ENCODE results near the gene LRRD1. TPM values are rescaled to one million over a fixed set of nuclear protein-coding genes. Genes with fewer than 3 reads are reported as not detected.

LRRD1 gene
- total RNA-seq, 1 experiment from 2014 or later = not detected

- Mint-ChIP-seq H3K4me3 (no peak overlapping the region), H3K4me1 (no peaks in the 10 kb centered on the region), H3K36me3 (ENCODE audit: insufficient read depth in 1 of 3, low read depth in 3 of 3) (peaks cover 47 to 79% (median 70%) of the 10 kb centered on the region in 3 experiments; a peak in 6 of 7 replicates), H3K27ac (no peak overlapping the region), H3K9me3 (no peaks in the 10 kb centered on the region), H3K27me3 (ENCODE audit: low read depth) (no peaks in the 10 kb centered on the region)
- H3K27ac ChIP-seq (ENCODE audit: insufficient read length, low read depth, low read length) = no peak overlapping the region
- no peak overlapping the region for H4K5ac ChIP-seq (ENCODE audit: insufficient read length, low read depth, low read length)
- no peak overlapping the region for H3K4ac ChIP-seq (ENCODE audit: low read depth, low read length)
- H4K20me1 ChIP-seq (ENCODE audit: control insufficient read depth, insufficient read depth, insufficient read length) = no peaks in the 10 kb centered on the region
- no peak overlapping the region for H2BK15ac ChIP-seq (ENCODE audit: low read depth, low read length)
- H3K14ac ChIP-seq (ENCODE audit: insufficient read depth, low read length) = no peak overlapping the region
- no peak overlapping the region for H3T11ph ChIP-seq (ENCODE audit: low read length)
- H4K91ac ChIP-seq (ENCODE audit: insufficient read length, low read depth, low read length) = no peak overlapping the region
- no peak overlapping the region for H3K23ac ChIP-seq (ENCODE audit: insufficient read length, low read depth, low read length)
- no peaks in the 10 kb centered on the region for H3K23me2 ChIP-seq (ENCODE audit: insufficient read length, low read depth, low read length, poor library complexity, severe bottlenecking)
- no peak overlapping the region for H2AFZ ChIP-seq (ENCODE audit: low read length)
- H3K18ac ChIP-seq (ENCODE audit: insufficient read length, low read depth, low read length) = no peak overlapping the region
- H2BK12ac ChIP-seq (ENCODE audit: insufficient read length, low read depth, low read length) = no peak overlapping the region
- peaks cover 23% of the 10 kb centered on the region; the same call in 1 of the 2 replicates for H3K79me2 ChIP-seq (ENCODE audit: insufficient read depth, low read length)
- H3K79me1 ChIP-seq (ENCODE audit: insufficient read depth, low read depth, low read length, poor library complexity, severe bottlenecking) = no peaks in the 10 kb centered on the region
- no peak overlapping the region for H2BK120ac ChIP-seq (ENCODE audit: low read depth, low read length, poor library complexity, severe bottlenecking)
- no peak overlapping the region for H4K8ac ChIP-seq (replicated peaks; ENCODE audit: insufficient read length, low read depth, low read length)
- no peak overlapping the region for H2BK20ac ChIP-seq (ENCODE audit: low read depth, low read length, poor library complexity, severe bottlenecking)
- H3K27me3 ChIP-seq (ENCODE audit: insufficient read depth, low read length) = no peaks in the 10 kb centered on the region
- no peaks in the 10 kb centered on the region for H3K9me3 ChIP-seq (ENCODE audit: control insufficient read depth, low read depth, low read length)
- no peak overlapping the region for H2BK5ac ChIP-seq (ENCODE audit: insufficient read length, low read length)
- H3K4me1 ChIP-seq (ENCODE audit: insufficient read depth, low read length) = no peaks in the 10 kb centered on the region
- no peak overlapping the region for H3K56ac ChIP-seq (ENCODE audit: insufficient read length, low read depth, low read length)
- no peak overlapping the region for H2AK5ac ChIP-seq (ENCODE audit: insufficient read length, low read length)
- TF ChIP-seq CTCF (conservative IDR thresholded peaks at IDR 0.05) = no peak
- no peak overlapping the region for H3K4me2 ChIP-seq (ENCODE audit: insufficient read depth, insufficient read length, low read length)
- no peak for DNase-seq
- H3K9ac ChIP-seq (ENCODE audit: extremely low read depth, insufficient read length, low read length) = no peak overlapping the region
These were observed 57.3 kb downstream of the LRRD1 start for GRCh38 chr7:92121681-92122080.

Measured in H9 (cell line).